Loucy (cell line): ENCODE results near the gene MARCHF5.

Experiments
- H2AFZ ChIP-seq: fragments of 200-600 bp; sonication (generic); 2 replicates; pipeline ENCODE4 v1.6.0; 2016; ENCODE audit warnings: antibody characterized with exemption, mild to moderate bottlenecking, low read length, moderate library complexity
- H3F3A ChIP-seq: fragments of 200-600 bp; 2 replicates; pipeline ENCODE4 v1.6.0; 2016; ENCODE audit warnings: antibody characterized with exemption, low read depth, mild to moderate bottlenecking
- H3K27me3 ChIP-seq: fragments of 200-600 bp; sonication (generic); 2 replicates; pipeline ENCODE4 v1.6.1; 2014; ENCODE audit warnings: low read length, mild to moderate bottlenecking; ENCODE audit not compliant: insufficient read depth, poor library complexity, severe bottlenecking
- H3K36me3 ChIP-seq: fragments of 200-600 bp; sonication (generic); 2 replicates; pipeline ENCODE4 v1.6.1; 2016; ENCODE audit warnings: low read length; ENCODE audit not compliant: insufficient read depth
- H3K4me1 ChIP-seq: fragments of 200-600 bp; sonication (generic); 2 replicates; pipeline ENCODE4 v1.5.1; 2014; ENCODE audit warnings: low read length, mild to moderate bottlenecking; ENCODE audit not compliant: insufficient read depth, poor library complexity, severe bottlenecking
- H3K4me2 ChIP-seq: fragments of 200-600 bp; sonication (generic); 2 replicates; pipeline ENCODE4 v1.6.0; 2014; ENCODE audit warnings: antibody characterized with exemption, low read length, low read depth, mild to moderate bottlenecking; ENCODE audit not compliant: poor library complexity, severe bottlenecking
- H3K4me3 ChIP-seq: fragments of 200-600 bp; sonication (generic); 2 replicates; pipeline ENCODE4 v1.5.1; 2014; ENCODE audit warnings: low read length, mild to moderate bottlenecking, mixed read lengths; ENCODE audit not compliant: poor library complexity, severe bottlenecking
- H3K79me2 ChIP-seq: fragments of 200-600 bp; sonication (generic); 2 replicates; pipeline ENCODE4 v1.6.1; 2014; ENCODE audit warnings: low read length; ENCODE audit not compliant: insufficient read depth
- H3K9ac ChIP-seq: fragments of 200-600 bp; sonication (generic); 2 replicates; pipeline ENCODE4 v1.6.0; 2014; ENCODE audit warnings: mild to moderate bottlenecking, low read depth, low read length, moderate library complexity; ENCODE audit not compliant: poor library complexity, severe bottlenecking
- H3K9me2 ChIP-seq: fragments of 200-600 bp; sonication (generic); replicated peaks from 2 replicates; pipeline ENCODE4 v1.6.1; 2016; ENCODE audit warnings: low read depth, low read length, mixed read lengths
- H3K9me3 ChIP-seq: fragments of 200-600 bp; sonication (generic); 2 replicates; pipeline ENCODE4 v1.6.1; 2014; ENCODE audit warnings: mild to moderate bottlenecking, antibody characterized with exemption, low read length, low read depth; ENCODE audit not compliant: insufficient read depth
- H4K20me1 ChIP-seq: fragments of 200-600 bp; sonication (generic); 2 replicates; pipeline ENCODE4 v1.6.0; 2014; ENCODE audit warnings: antibody characterized with exemption, low read length, mild to moderate bottlenecking; ENCODE audit not compliant: insufficient read depth, poor library complexity, severe bottlenecking
- EZH2phosphoT487 ChIP-seq: fragments of 200-600 bp; IDR thresholded peaks from 2 replicates; pipeline ENCODE4 v1.6.1; 2018; ENCODE audit warnings: antibody characterized with exemption, mild to moderate bottlenecking, moderate library complexity, borderline replicate concordance
- TF ChIP-seq, protein P1 (sequence below): fragments of 200-600 bp; sonication (generic); conservative IDR thresholded peaks from 2 replicates; pipeline ENCODE4 v1.5.1; 2014; ENCODE audit warnings: mild to moderate bottlenecking, antibody characterized with exemption, low read length

Gene MARCHF5

DNA sequence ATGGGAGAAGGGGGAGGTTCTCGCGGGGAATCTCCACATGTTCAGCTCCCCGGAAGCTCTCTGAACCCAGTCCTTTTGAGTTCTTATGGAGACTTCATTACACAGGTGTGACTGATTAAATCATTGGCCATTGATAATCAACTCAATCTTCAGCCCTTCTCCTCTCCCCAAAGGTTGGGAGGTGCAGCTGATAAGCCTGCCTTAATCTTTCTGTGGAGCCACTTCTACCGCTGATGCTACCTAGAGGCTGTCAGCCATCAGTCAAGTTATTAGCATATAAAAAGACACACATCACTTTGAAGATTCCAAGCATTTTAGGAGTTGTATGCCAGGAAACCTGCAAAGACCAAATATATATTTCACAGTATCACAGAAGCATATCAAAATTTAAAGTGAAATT lies 91.7 kb downstream of the MARCHF5 start:
- no peaks in the 10 kb centered on the region for H3F3A ChIP-seq
- no peak overlapping the region for H3K9ac ChIP-seq
- no peaks in the 10 kb centered on the region for H3K27me3 ChIP-seq
- no peaks in the 10 kb centered on the region for H3K9me3 ChIP-seq
- H4K20me1 ChIP-seq: no peaks in the 10 kb centered on the region
- no peak overlapping the region for H2AFZ ChIP-seq
- no peaks in the 10 kb centered on the region for H3K79me2 ChIP-seq
- H3K4me3 ChIP-seq: no peak overlapping the region
- H3K36me3 ChIP-seq: no peaks in the 10 kb centered on the region
- no peaks in the 10 kb centered on the region for H3K4me1 ChIP-seq
- TF ChIP-seq, protein P1, sequence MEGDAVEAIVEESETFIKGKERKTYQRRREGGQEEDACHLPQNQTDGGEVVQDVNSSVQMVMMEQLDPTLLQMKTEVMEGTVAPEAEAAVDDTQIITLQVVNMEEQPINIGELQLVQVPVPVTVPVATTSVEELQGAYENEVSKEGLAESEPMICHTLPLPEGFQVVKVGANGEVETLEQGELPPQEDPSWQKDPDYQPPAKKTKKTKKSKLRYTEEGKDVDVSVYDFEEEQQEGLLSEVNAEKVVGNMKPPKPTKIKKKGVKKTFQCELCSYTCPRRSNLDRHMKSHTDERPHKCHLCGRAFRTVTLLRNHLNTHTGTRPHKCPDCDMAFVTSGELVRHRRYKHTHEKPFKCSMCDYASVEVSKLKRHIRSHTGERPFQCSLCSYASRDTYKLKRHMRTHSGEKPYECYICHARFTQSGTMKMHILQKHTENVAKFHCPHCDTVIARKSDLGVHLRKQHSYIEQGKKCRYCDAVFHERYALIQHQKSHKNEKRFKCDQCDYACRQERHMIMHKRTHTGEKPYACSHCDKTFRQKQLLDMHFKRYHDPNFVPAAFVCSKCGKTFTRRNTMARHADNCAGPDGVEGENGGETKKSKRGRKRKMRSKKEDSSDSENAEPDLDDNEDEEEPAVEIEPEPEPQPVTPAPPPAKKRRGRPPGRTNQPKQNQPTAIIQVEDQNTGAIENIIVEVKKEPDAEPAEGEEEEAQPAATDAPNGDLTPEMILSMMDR: no peak
- no peak for TF ChIP-seq EZH2phosphoT487
- H3K9me2 ChIP-seq: no peaks in the 10 kb centered on the region
- H3K4me2 ChIP-seq: no peak overlapping the region

DNA sequence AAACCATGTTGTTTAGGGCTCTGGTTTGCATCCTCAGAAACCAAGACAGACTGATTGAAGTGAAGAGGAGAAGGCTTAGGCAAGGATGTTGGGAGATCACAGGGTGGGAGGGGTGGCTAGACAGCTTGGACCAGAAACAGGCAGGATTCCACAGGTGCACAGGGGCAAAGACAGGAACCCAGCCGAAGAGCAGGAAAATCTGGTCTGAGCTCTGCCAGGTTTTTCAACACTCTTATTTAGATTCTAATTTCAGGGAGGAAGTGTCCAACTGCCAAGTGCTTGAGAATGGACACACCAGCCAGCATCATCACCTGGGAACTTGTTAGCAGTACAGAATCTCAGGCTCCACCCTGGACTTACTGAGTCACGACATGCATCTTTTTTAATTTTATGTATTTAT lies 93.8 kb downstream of the MARCHF5 start:
- Histone ChIP-seq H3K79me2 (no peaks in the 10 kb centered on the region), H3K9me3 (no peaks in the 10 kb centered on the region), H2AFZ (no peak overlapping the region), H3K27me3 (no peaks in the 10 kb centered on the region), H4K20me1 (no peaks in the 10 kb centered on the region), H3K4me1 (no peaks in the 10 kb centered on the region), H3K4me3 (no peak overlapping the region), H3K9me2 (no peaks in the 10 kb centered on the region), H3K36me3 (no peaks in the 10 kb centered on the region), H3K9ac (no peak overlapping the region), H3K4me2 (no peak overlapping the region), H3F3A (no peaks in the 10 kb centered on the region)
- TF ChIP-seq EZH2phosphoT487: no peak
- TF ChIP-seq, protein P1: no peak

DNA sequence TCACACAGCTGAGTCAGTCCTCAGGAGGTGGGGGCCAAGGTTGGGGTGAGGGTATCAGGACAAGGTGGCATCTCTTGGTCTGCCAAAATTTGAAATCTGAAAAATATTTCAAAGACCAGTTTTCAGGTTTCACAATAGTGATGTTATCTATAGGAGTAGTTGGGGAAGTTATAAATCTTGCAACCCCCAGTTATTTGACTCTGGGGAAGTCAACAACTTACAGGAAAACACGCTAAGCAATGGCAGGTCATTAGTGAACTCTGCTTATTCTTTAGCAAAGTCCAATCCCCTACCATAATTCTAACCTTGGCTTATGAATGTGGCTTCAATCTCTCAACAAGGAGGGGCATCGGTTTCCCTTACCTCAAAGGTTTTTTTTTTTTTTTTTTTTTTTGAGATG lies 94.9 kb downstream of the MARCHF5 start:
- Histone ChIP-seq H3K27me3 (no peaks in the 10 kb centered on the region), H3K4me1 (no peaks in the 10 kb centered on the region), H3K4me2 (no peak overlapping the region), H3K9me2 (no peaks in the 10 kb centered on the region), H3K79me2 (no peaks in the 10 kb centered on the region), H3K36me3 (no peaks in the 10 kb centered on the region), H3K4me3 (no peak overlapping the region), H2AFZ (no peak overlapping the region), H3F3A (no peaks in the 10 kb centered on the region), H4K20me1 (no peaks in the 10 kb centered on the region), H3K9me3 (no peaks in the 10 kb centered on the region), H3K9ac (no peak overlapping the region)
- TF ChIP-seq, protein P1: no peak
- no peak for TF ChIP-seq EZH2phosphoT487
